GM12891 (cell line): ENCODE measurements around the gene SLC38A7.

ENCODE experiments used
- DNase-seq: peaks from one replicate; pipeline ENCODE4 v3.0.0; 2011; ENCODE audit warnings: low spot score; ENCODE audit not compliant: insufficient read length
- FAIRE-seq: peaks from 2 replicates; lab custom pipeline; 2011; peaks lifted over from hg19 to GRCh38; lab: Jason Lieb, UNC
- PAX5 ChIP-seq: IDR thresholded peaks from 2 replicates; pipeline ENCODE4 v1.6.1; 2011; ENCODE audit warnings: low read length, moderate library complexity, mild to moderate bottlenecking; ENCODE audit not compliant: insufficient read depth, severe bottlenecking
- POLR2A ChIP-seq: IDR thresholded peaks from 2 replicates; pipeline ENCODE4 v1.6.1; 2011; ENCODE audit warnings: low read depth, low read length, control low read depth
- POLR2AphosphoS5 ChIP-seq: IDR thresholded peaks from 2 replicates; pipeline ENCODE4 v1.6.1; 2011; ENCODE audit warnings: low read depth, low read length, control low read depth
- POU2F2 ChIP-seq: IDR thresholded peaks from 2 replicates; pipeline ENCODE4 v1.6.1; 2011; ENCODE audit warnings: low read depth, mild to moderate bottlenecking, control low read depth, low read length, moderate library complexity
- SPI1 ChIP-seq: IDR thresholded peaks from 2 replicates; pipeline ENCODE4 v1.6.1; 2011; ENCODE audit warnings: low read depth, low read length, control low read depth
- TAF1 ChIP-seq: IDR thresholded peaks from 2 replicates; pipeline ENCODE4 v1.6.1; 2011; ENCODE audit warnings: low read depth, low read length, control low read depth

Gene SLC38A7

DNA sequence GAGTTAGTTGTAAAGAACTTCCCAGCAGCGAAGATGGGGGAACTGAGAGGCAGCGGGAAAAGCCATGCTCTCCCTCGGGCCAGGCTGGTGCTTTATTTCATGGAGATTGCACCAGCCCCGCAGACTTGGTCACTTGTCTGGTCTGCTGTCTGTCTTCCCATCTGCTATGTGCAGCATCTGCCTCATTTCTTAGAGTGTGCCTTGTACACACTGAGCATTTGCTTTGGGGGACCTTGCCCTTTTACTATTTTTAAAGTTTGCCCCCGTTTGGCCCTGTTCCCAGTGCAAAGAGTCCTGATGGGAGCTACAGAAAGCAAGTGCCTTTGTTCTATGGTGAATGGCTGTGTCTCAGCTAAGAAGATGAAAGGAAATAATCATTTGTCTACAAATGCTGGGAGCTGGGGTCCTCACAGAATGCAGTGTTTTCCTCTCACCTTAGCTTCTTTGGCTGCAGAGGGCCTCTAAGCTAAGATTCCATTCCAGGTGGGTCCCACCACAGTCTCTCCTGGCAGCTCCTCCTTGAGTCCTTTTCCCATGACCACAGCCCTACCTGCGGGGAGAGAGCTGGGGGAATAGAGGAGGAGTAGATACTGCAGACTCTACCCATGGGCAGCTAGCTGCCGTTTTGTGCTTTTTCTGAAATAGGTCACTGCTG, 29.9 kb downstream of the SLC38A7 start:
- FAIRE-seq (no peak), DNase-seq (no peak)
- TF ChIP-seq PAX5 (no peak), TAF1 (no peak), POLR2AphosphoS5 (no peak), POU2F2 (no peak), POLR2A (no peak), SPI1 (no peak)

DNA sequence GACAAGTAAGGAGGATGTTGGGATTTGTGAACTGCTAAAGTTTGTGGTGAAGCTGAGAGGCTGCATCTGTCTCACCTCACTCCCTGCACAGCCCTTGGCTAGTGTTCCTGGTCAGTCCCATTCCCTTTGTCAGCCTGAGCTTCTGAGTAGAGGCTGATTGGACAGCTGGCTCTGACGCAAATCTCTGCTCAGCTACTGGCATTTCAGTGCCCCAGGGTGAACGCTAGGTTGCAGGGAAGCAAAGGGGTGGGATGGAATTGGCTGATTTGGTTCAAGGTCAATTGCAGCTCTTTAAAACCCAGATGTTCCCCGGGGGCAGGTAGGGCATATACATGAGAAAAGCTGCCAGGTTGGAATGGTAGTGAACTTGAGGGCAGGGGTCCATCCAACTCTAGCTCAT, 31.8 kb downstream of the SLC38A7 start:
- TF ChIP-seq POLR2AphosphoS5 (no peak), PAX5 (no peak), TAF1 (no peak), SPI1 (no peak), POU2F2 (no peak), POLR2A (no peak)
- DNase-seq (no peak), FAIRE-seq (no peak)

- FAIRE-seq (no peak), DNase-seq (no peak)
- TF ChIP-seq PAX5 (no peak), TAF1 (no peak), SPI1 (no peak), POU2F2 (no peak)
These were observed 32.6 kb downstream of the SLC38A7 start for GRCh38 chr16:58651965-58652348.

GRCh38 chr16:58649707-58650106, 34.9 kb downstream of the SLC38A7 start:
- TF ChIP-seq POLR2AphosphoS5 (no peak), TAF1 (no peak), POLR2A (no peak), POU2F2 (no peak), PAX5 (no peak), SPI1 (no peak)
- no peak for FAIRE-seq
- DNase-seq, result no peak

DNA sequence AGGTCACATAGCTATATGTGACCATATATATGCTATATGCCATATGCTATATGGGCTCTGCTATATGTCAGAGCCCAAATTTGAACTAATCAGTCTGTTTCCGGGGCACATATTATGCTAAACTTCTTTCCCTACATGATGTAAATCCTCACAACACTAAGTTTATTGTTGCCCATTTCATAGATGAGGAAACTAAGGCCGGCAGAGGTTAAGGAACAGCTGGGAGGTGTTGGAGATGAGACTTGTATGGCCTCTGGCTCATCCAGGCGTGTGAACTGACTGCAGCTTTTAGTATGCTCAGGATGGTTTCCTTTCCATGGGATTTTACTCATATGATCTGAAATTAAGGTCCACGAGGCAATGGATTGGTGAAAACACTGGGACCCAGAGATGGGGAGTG, 37.5 kb downstream of the SLC38A7 start:
- TF ChIP-seq POLR2A (no peak), SPI1 (no peak), TAF1 (no peak)
- DNase-seq, result no peak
- FAIRE-seq, result no peak

DNA sequence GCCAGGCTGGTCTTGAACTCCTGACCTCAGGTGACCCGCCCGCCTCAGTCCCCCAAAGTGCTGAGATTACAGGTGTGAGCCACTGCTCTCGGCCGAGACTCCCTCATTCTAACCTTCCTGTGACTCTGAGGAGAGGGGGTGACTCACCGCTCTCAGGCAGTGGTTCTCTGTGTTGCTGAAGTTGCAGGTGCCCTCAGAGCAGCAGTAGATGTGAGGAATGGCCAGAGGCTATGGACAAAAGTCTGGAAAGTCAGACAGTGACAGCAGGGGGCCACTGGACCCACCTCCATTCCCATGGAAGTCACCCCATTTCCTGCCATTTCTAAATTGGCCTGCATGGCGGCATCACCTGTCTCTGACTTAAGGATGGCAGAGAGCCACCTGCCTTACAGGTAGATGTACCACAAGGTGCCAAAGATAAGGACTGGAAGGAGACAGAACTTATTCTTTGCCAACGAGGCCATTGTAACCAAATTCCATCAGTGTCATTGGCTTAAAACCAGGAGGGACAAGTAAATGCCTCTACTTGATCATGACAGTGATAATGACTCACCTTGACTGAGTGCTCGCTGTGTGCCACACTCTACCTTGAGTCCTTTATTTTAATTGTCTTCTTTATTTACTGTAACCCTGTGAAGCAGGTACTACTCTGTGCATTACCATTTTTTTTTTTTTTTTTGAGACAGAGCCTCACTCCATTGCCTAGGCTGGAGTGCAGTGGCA, 39.6 kb downstream of the SLC38A7 start:
- DNase-seq, result no peak
- no peak for FAIRE-seq
- TF ChIP-seq POLR2AphosphoS5 (no peak), TAF1 (no peak), POLR2A (no peak), SPI1 (no peak), PAX5 (no peak), POU2F2 (no peak)

DNA sequence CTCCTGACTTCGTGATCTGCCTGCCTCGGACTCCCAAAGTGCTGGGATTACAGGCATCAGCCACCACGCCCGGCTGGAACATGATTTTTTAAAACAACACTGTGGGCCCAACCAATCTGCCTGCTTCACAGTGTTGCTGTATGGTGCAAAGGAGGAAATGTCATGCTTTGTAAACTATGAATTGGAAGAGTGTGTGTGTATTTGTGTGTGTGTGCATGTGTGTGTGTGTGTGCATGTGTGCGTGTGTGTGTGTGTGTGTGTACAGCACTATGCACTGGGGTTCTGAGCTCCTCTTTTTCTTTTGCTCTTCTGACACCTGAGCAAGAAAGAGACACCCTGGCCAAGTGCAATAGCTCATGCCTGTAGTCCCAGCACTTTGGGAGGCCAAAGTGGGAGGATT, 40.5 kb downstream of the SLC38A7 start:
- TF ChIP-seq SPI1 (no peak), TAF1 (no peak), POU2F2 (no peak), POLR2AphosphoS5 (no peak), POLR2A (no peak), PAX5 (no peak)
- FAIRE-seq, result no peak
- no peak for DNase-seq

DNA sequence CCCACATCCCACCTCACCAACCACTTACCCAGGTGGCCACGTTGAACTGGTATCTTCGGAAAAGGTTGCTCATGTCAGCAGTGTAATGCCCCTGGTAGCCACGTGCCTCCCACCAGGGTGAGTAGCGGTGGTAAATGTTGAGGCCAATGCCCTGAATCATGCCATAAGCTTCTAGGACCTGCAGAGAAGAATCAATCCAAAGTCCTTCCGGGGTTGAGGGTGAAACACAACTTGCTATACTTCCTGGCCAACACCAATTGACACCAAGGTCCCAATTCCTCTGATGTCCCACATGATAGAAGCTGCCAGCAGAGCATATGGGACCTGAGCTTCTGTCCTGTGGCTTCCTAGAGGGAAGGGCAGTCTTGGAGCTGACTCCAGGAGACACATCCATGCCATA, 43.6 kb downstream of the SLC38A7 start:
- TF ChIP-seq POLR2AphosphoS5, result no peak
- TF ChIP-seq TAF1, result no peak
- TF ChIP-seq SPI1, result no peak
- no peak for TF ChIP-seq POLR2A
- no peak for TF ChIP-seq POU2F2
- no peak for TF ChIP-seq PAX5
- FAIRE-seq, result no peak
- DNase-seq, result no peak

DNA sequence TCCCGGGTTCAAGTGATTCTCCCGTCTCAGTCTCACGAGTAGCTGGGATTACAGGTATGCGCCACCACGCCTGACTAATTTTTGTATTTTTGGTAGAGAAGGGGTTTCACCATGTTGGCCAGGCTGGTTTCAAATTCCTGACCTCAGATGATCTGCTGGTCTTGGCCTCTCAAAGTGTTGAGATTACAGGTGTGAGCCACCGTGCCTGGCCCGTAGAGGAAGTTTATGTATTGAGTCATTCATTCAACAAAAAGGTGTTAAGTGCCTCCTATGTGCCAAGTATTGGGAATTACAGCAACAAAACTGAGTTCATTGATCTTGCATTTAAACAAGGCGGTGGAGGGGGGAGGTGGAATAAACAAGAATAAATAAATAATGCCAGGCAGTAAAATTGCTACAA, 44.7 kb downstream of the SLC38A7 start:
- TF ChIP-seq SPI1, result no peak
- no peak for FAIRE-seq
- DNase-seq, result no peak

- TF ChIP-seq POLR2A (no peak), PAX5 (no peak), POLR2AphosphoS5 (no peak), POU2F2 (no peak), SPI1 (no peak), TAF1 (no peak)
- FAIRE-seq (no peak), DNase-seq (no peak)
These were observed 45.3 kb downstream of the SLC38A7 start for GRCh38 chr16:58639230-58639629.
